Measurements from ENCODE around the gene METTL8. TPM values are rescaled to one million over a fixed set of nuclear protein-coding genes. Genes with fewer than 3 reads are reported as not detected.

The METTL8 gene
- total and polyA plus RNA-seq, 2 of the 13 experiments (the other 11 are each of a cell fraction or from before 2014, with no cell fraction given) = 18.6 to 68.2 TPM

DNA sequence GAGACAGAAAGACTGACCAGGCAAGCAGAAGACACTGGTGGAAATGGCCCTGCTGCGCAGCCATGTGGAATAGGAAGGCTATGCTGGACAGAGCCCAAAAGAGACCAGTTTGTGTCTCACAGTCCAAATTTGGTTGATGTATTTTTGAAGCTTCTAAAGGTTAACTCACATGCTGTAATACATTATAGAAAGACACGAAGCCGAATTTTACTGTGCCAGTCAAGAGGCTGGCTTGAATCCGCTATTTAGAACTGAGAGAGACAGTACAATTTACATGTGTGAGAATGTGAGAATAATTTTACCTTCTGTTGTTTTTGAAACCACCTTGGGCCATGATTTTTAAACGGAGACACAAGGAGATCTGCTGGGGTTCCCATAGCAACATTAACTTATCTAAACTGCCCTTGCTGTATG, 113.6 kb downstream of the METTL8 start (continued):
- TF ChIP-seq ZSCAN12 (CRISPR knock-in tag; IDR thresholded peaks at IDR 0.05) (no peak), DNMT1 (CRISPR knock-in tag; IDR thresholded peaks at IDR 0.05) (no peak), ZNF501 (CRISPR knock-in tag; IDR thresholded peaks at IDR 0.05) (no peak), ZBTB7A (CRISPR knock-in tag; IDR thresholded peaks at IDR 0.05) (no peak), ZNF530 (CRISPR knock-in tag; IDR thresholded peaks at IDR 0.05; ENCODE audit: low read depth) (no peak), ZNF550 (CRISPR knock-in tag; IDR thresholded peaks at IDR 0.05; ENCODE audit: borderline replicate concordance) (no peak), MAZ (IDR thresholded peaks at IDR 0.05; ENCODE audit: borderline replicate concordance, low read depth, low read length) (no peak), MAZ (CRISPR knock-in tag; IDR thresholded peaks at IDR 0.05; ENCODE audit: low read depth) (no peak), MED13 (CRISPR knock-in tag; IDR thresholded peaks at IDR 0.05) (no peak), NCOA1 (CRISPR knock-in tag; IDR thresholded peaks at IDR 0.05) (no peak), MIER2 (CRISPR knock-in tag; IDR thresholded peaks at IDR 0.05) (no peak), TCF7 (IDR thresholded peaks at IDR 0.05; ENCODE audit: low read depth) (no peak)

GRCh38 chr2:171319164-171319810, 114.5 kb downstream of the METTL8 start:
- in situ Hi-C loops (cut with HindIII; ENCODE audit: extremely low pct_ligation_motif_present, low pct_unique_long_range_greater_than_20kb) = no loop called here
- ATAC-seq (no peak), FAIRE-seq (peak; percentile 8), DNase-seq (ENCODE audit: low spot score) (no peak)
- BruUV-seq (replicated peaks) = no TSS peak
- Histone ChIP-seq H3K4me1 (ENCODE audit: insufficient read depth, low read length) (peaks cover 8% of the 10 kb centered on the region), H3K79me2 (ENCODE audit: insufficient read depth, low read length) (no peaks in the 10 kb centered on the region), H3K27me3 (ENCODE audit: control insufficient read depth in 1 of 2, insufficient read depth in 2 of 2, low read length in 2 of 2) (no peaks in the 10 kb centered on the region), H3K9ac (ENCODE audit: insufficient read depth, low read depth, low read length) (no peak overlapping the region), H3K4me3 (replicated peaks in 1 of 3; ENCODE audit: insufficient read depth in 1 of 3, low read depth in 2 of 3, low read length in 3 of 3) (no peak overlapping the region), H3K9me3 (ENCODE audit: low read length) (no peaks in the 10 kb centered on the region), H3K4me2 (ENCODE audit: low read depth, low read length) (no peak overlapping the region), H2AFZ (ENCODE audit: low read length) (no peak overlapping the region), H4K20me1 (ENCODE audit: insufficient read depth, low read length) (no peaks in the 10 kb centered on the region), H3K36me3 (replicated peaks in 1 of 2; ENCODE audit: control insufficient read depth in 1 of 2, insufficient read depth in 2 of 2, low read length in 2 of 2) (peaks cover 5 to 19% of the 10 kb centered on the region in 2 experiments; a peak in 4 of 5 replicates), H3K27ac (ENCODE audit: extremely low read length, insufficient read depth, low read length) (no peak overlapping the region)
- intact Hi-C loops (cut with micrococcal nuclease; ENCODE audit: unreplicated experiment) = no loop called here
- POLR2A ChIA-PET = no interaction called here
- 92% methylated on average over 12 of the region's 12 CpGs for WGBS (ENCODE audit: low lambda C conversion rate)
- TF ChIP-seq IRX3 (CRISPR knock-in tag; IDR thresholded peaks at IDR 0.05; ENCODE audit: borderline replicate concordance, low read depth) = no peak
- TF ChIP-seq, protein P1, sequence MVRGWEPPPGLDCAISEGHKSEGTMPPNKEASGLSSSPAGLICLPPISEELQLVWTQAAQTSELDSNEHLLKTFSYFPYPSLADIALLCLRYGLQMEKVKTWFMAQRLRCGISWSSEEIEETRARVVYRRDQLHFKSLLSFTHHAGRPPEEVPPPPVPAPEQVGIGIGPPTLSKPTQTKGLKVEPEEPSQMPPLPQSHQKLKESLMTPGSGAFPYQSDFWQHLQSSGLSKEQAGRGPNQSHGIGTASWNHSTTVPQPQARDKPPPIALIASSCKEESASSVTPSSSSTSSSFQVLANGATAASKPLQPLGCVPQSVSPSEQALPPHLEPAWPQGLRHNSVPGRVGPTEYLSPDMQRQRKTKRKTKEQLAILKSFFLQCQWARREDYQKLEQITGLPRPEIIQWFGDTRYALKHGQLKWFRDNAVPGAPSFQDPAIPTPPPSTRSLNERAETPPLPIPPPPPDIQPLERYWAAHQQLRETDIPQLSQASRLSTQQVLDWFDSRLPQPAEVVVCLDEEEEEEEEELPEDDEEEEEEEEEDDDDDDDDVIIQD (CRISPR knock-in tag; IDR thresholded peaks at IDR 0.05; ENCODE audit: low read depth) = no peak
- no peak for TF ChIP-seq ZFP90 (CRISPR knock-in tag; IDR thresholded peaks at IDR 0.05; ENCODE audit: borderline replicate concordance)
- no peak for TF ChIP-seq ATF7 (IDR thresholded peaks at IDR 0.05)
- no peak for TF ChIP-seq ATF7 (CRISPR knock-in tag; IDR thresholded peaks at IDR 0.05)
- no peak for TF ChIP-seq ZFP36L2 (CRISPR knock-in tag; IDR thresholded peaks at IDR 0.05)
- CTCF ChIA-PET (ENCODE audit: low intra/inter-chr PET ratio, low total read pairs) = no interaction called here

Measured in HepG2 (cell line).